ENCODE measurements around the gene INSR.

Gene INSR

GRCh38 chr19:7295912-7296536, 1.8 kb upstream of the INSR start:
- no peak for DNase-seq (ENCODE audit: low read depth in 3 of 3)

- peak in 2 of 3 donors; percentile 21 to 26 for DNase-seq (ENCODE audit: low read depth in 3 of 3)
Measured at GRCh38 chr19:7294558-7295212, 471 bp upstream of the INSR start.

GRCh38 chr19:7292950-7293761, 1.1 kb downstream of the INSR start:
- no peak for DNase-seq (ENCODE audit: low read depth in 3 of 3)

GRCh38 chr19:7292352-7292949, 1.8 kb downstream of the INSR start:
- DNase-seq (ENCODE audit: low read depth in 3 of 3), result no peak

GRCh38 chr19:7288977-7289376, 5.2 kb downstream of the INSR start:
- DNase-seq (ENCODE audit: low read depth in 3 of 3), result no peak

- DNase-seq (ENCODE audit: low read depth in 3 of 3), result no peak
Measured at GRCh38 chr19:7288131-7288530, 6.1 kb downstream of the INSR start.

- DNase-seq (ENCODE audit: low read depth in 3 of 3), result no peak
Measured at GRCh38 chr19:7287722-7288121, 6.5 kb downstream of the INSR start.

GRCh38 chr19:7280940-7281666, 13.1 kb downstream of the INSR start:
- DNase-seq (ENCODE audit: low read depth in 3 of 3), result no peak

- DNase-seq (ENCODE audit: low read depth in 3 of 3), result no peak
Measured at GRCh38 chr19:7272856-7273578, 21.2 kb downstream of the INSR start.

GRCh38 chr19:7268705-7269098, 25.5 kb downstream of the INSR start:
- DNase-seq (ENCODE audit: low read depth in 3 of 3), result no peak

- DNase-seq (ENCODE audit: low read depth in 3 of 3), result no peak
Measured at GRCh38 chr19:7267792-7268704, 26.2 kb downstream of the INSR start.

GRCh38 chr19:7266832-7267231, 27.4 kb downstream of the INSR start:
- DNase-seq (ENCODE audit: low read depth in 3 of 3), result no peak

- DNase-seq (ENCODE audit: low read depth in 3 of 3), result no peak
Measured at GRCh38 chr19:7265963-7266362, 28.3 kb downstream of the INSR start.

- DNase-seq (ENCODE audit: low read depth in 3 of 3), result no peak
Measured at GRCh38 chr19:7264858-7265257, 29.4 kb downstream of the INSR start.

- DNase-seq (ENCODE audit: low read depth in 3 of 3), result no peak
Measured at GRCh38 chr19:7263521-7263920, 30.7 kb downstream of the INSR start.

GRCh38 chr19:7263066-7263465, 31.1 kb downstream of the INSR start:
- DNase-seq (ENCODE audit: low read depth in 3 of 3), result no peak

- no peak for DNase-seq (ENCODE audit: low read depth in 3 of 3)
Measured at GRCh38 chr19:7262470-7262869, 31.7 kb downstream of the INSR start.

- no peak for DNase-seq (ENCODE audit: low read depth in 3 of 3)
Measured at GRCh38 chr19:7260161-7260560, 34.1 kb downstream of the INSR start.

- no peak for DNase-seq (ENCODE audit: low read depth in 3 of 3)
Measured at GRCh38 chr19:7258840-7259395, 35.3 kb downstream of the INSR start.

Data from stimulated activated CD4-positive, alpha-beta T cell treated with anti-CD3 and anti-CD28 coated beads, TNF-alpha, amount 100 ng/mL, for 48 hours (primary cell).